ENCODE measurements around the gene AGBL1. TPM values are rescaled to one million over a fixed set of nuclear protein-coding genes. Genes with fewer than 3 reads are reported as not detected.

AGBL1 gene
- total RNA-seq, 1 experiment from 2014 or later, result not detected

DNA sequence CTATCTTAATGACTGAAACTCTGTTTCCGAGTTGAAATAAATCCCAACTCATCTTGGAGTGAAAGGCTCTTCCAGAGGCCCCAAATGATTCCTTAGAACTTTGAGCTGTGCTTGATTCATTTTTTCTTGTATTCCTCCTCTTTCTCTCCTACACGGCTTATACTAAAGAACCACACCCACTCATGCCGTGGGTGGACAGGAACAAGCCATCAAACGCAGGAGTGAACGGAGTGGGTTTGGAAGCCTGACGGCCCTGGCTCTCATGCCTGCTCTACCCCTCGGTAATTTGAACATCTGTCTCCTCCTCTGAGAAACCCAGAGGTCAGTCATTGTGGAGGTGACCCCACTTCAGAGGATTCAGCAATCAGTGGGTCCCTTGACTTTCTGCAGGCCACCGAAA is 236.5 kb downstream of the AGBL1 start:
- ChIA-PET CTCF (no interaction called here), POLR2A (ENCODE audit: low non-redundant PET) (no interaction called here)

DNA sequence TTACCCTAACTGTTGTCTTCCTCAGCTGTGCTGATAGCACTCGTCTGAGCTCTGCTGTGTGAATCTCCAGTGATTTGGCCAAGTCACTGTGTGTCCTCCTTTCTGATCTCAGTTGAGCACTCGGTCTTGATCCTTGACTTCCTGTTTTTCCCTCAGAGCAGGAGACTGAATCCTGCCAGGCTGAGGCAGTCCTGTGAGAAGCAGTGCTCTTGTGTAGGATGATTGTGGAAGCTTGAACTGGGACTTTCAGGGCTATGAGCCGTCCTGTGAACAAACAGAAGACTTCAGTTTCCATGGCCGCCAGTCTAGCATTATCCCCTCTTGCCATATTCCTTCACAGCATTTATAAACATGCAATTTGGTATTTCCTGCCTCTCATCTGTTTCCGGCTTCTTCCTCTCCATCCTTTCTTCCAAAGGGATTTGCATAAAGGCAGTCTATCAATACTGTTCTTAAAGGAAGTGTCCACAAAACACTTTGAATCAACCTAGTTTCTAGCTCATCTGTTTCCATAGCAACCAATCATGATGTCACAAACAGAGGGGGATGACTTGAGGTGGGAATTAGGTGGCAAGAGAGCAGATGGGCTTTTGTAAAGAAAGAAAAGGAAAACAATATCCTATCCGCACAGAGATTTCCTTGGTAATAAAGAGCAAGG is 237.2 kb downstream of the AGBL1 start:
- CTCF ChIA-PET, result no interaction called here
- H3K27ac ChIP-seq (ENCODE audit: low read depth, low read length, poor library complexity, severe bottlenecking), result no peak overlapping the region
- no peaks in the 10 kb centered on the region for H3K4me1 ChIP-seq (ENCODE audit: insufficient read depth, low read length, poor library complexity, severe bottlenecking)
- POLR2A ChIA-PET (ENCODE audit: low non-redundant PET), result no interaction called here
- H3K36me3 ChIP-seq (ENCODE audit: insufficient read depth, low read length, poor library complexity, severe bottlenecking), result no peaks in the 10 kb centered on the region
- no peak overlapping the region for H3K4me3 ChIP-seq (ENCODE audit: low read depth, low read length, poor library complexity, severe bottlenecking)
- intact Hi-C loops (cut with micrococcal nuclease; ENCODE audit: unreplicated experiment), result no loop called here
- TF ChIP-seq, protein P1, sequence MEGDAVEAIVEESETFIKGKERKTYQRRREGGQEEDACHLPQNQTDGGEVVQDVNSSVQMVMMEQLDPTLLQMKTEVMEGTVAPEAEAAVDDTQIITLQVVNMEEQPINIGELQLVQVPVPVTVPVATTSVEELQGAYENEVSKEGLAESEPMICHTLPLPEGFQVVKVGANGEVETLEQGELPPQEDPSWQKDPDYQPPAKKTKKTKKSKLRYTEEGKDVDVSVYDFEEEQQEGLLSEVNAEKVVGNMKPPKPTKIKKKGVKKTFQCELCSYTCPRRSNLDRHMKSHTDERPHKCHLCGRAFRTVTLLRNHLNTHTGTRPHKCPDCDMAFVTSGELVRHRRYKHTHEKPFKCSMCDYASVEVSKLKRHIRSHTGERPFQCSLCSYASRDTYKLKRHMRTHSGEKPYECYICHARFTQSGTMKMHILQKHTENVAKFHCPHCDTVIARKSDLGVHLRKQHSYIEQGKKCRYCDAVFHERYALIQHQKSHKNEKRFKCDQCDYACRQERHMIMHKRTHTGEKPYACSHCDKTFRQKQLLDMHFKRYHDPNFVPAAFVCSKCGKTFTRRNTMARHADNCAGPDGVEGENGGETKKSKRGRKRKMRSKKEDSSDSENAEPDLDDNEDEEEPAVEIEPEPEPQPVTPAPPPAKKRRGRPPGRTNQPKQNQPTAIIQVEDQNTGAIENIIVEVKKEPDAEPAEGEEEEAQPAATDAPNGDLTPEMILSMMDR (conservative IDR thresholded peaks at IDR 0.05; ENCODE audit: low read depth, low read length), result no peak
- TF ChIP-seq EZH2 (IDR thresholded peaks at IDR 0.05; ENCODE audit: borderline replicate concordance, low read depth, low read length, poor library complexity, severe bottlenecking), result no peak
- no peaks in the 10 kb centered on the region for H3K27me3 ChIP-seq (replicated peaks; ENCODE audit: insufficient read depth, low read depth, low read length, poor library complexity)
- BruUV-seq (replicated peaks), result no TSS peak
- DNase-seq (ENCODE audit: low spot score), result peak; percentile 1
- H3K9me3 ChIP-seq (ENCODE audit: low read depth, low read length, poor library complexity, severe bottlenecking), result no peaks in the 10 kb centered on the region

More for the DNA sequence above, 236.5 kb downstream of the AGBL1 start:
- no peak for DNase-seq (ENCODE audit: low spot score)
- H3K9me3 ChIP-seq (ENCODE audit: low read depth, low read length, poor library complexity, severe bottlenecking), result no peaks in the 10 kb centered on the region
- no peaks in the 10 kb centered on the region for H3K27me3 ChIP-seq (replicated peaks; ENCODE audit: insufficient read depth, low read depth, low read length, poor library complexity)
- H3K27ac ChIP-seq (ENCODE audit: low read depth, low read length, poor library complexity, severe bottlenecking), result no peak overlapping the region
- no peaks in the 10 kb centered on the region for H3K4me1 ChIP-seq (ENCODE audit: insufficient read depth, low read length, poor library complexity, severe bottlenecking)
- no peak overlapping the region for H3K4me3 ChIP-seq (ENCODE audit: low read depth, low read length, poor library complexity, severe bottlenecking)
- TF ChIP-seq, protein P1 (conservative IDR thresholded peaks at IDR 0.05; ENCODE audit: low read depth, low read length), result no peak
- no peak for TF ChIP-seq EZH2 (IDR thresholded peaks at IDR 0.05; ENCODE audit: borderline replicate concordance, low read depth, low read length, poor library complexity, severe bottlenecking)
- intact Hi-C loops (cut with micrococcal nuclease; ENCODE audit: unreplicated experiment), result no loop called here
- H3K36me3 ChIP-seq (ENCODE audit: insufficient read depth, low read length, poor library complexity, severe bottlenecking), result no peaks in the 10 kb centered on the region
- BruUV-seq (replicated peaks), result no TSS peak

DNA sequence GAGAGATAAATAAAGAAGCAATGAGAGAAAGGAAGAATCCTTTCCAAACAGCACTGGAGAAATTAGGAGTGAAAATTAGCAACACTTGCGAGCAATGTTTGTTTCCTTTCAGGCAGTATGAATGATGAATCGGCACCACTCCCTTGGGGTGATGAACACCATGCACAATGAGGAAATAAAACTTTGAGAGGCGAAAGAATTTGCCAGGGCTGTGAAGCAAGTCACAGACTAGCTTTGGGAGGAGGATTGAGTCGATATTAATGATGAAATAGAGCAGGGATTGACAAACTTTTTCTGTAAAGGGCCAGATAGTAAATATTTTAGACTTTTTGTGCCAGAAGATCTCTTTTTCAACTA is 237.7 kb downstream of the AGBL1 start:
- ChIA-PET POLR2A (ENCODE audit: low non-redundant PET) (no interaction called here), CTCF (no interaction called here)
- H3K4me1 ChIP-seq (ENCODE audit: insufficient read depth, low read length, poor library complexity, severe bottlenecking), result no peaks in the 10 kb centered on the region
- no TSS peak for BruUV-seq (replicated peaks)
- no peaks in the 10 kb centered on the region for H3K9me3 ChIP-seq (ENCODE audit: low read depth, low read length, poor library complexity, severe bottlenecking)
- no peaks in the 10 kb centered on the region for H3K36me3 ChIP-seq (ENCODE audit: insufficient read depth, low read length, poor library complexity, severe bottlenecking)
- no peak for TF ChIP-seq EZH2 (IDR thresholded peaks at IDR 0.05; ENCODE audit: borderline replicate concordance, low read depth, low read length, poor library complexity, severe bottlenecking)
- TF ChIP-seq, protein P1 (conservative IDR thresholded peaks at IDR 0.05; ENCODE audit: low read depth, low read length), result no peak
- no peaks in the 10 kb centered on the region for H3K27me3 ChIP-seq (replicated peaks; ENCODE audit: insufficient read depth, low read depth, low read length, poor library complexity)
- no peak overlapping the region for H3K27ac ChIP-seq (ENCODE audit: low read depth, low read length, poor library complexity, severe bottlenecking)
- no peak for DNase-seq (ENCODE audit: low spot score)
- H3K4me3 ChIP-seq (ENCODE audit: low read depth, low read length, poor library complexity, severe bottlenecking), result no peak overlapping the region
- intact Hi-C loops (cut with micrococcal nuclease; ENCODE audit: unreplicated experiment), result no loop called here
